ENCODE results near the gene FASTKD2.

FASTKD2 gene

GRCh38 chr2:206836722-206837121 is 71.3 kb downstream of the FASTKD2 start:
- TF ChIP-seq, protein P1, sequence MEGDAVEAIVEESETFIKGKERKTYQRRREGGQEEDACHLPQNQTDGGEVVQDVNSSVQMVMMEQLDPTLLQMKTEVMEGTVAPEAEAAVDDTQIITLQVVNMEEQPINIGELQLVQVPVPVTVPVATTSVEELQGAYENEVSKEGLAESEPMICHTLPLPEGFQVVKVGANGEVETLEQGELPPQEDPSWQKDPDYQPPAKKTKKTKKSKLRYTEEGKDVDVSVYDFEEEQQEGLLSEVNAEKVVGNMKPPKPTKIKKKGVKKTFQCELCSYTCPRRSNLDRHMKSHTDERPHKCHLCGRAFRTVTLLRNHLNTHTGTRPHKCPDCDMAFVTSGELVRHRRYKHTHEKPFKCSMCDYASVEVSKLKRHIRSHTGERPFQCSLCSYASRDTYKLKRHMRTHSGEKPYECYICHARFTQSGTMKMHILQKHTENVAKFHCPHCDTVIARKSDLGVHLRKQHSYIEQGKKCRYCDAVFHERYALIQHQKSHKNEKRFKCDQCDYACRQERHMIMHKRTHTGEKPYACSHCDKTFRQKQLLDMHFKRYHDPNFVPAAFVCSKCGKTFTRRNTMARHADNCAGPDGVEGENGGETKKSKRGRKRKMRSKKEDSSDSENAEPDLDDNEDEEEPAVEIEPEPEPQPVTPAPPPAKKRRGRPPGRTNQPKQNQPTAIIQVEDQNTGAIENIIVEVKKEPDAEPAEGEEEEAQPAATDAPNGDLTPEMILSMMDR (IDR thresholded peaks at IDR 0.05), result no peak
- no peak overlapping the region for H3K27ac ChIP-seq

DNA sequence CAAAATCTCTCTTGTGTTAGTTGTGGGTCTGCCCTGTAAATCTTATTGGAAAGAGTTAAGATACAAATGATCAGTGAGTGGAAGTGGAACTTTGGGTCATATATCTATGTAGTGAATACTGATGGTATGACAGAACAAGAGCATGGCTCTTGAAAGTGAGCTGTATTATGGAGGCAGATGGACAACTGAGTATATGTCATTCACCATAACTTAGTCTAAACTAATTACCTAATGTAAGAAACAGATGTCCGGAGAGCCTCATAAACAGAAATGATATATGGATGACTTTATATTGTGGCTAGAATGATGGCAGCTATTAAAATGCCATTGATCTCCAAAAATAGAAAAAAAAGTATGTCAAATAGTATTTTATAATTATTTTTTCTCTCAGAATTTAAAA is 72.4 kb downstream of the FASTKD2 start:
- Histone ChIP-seq H3K27ac (no peak overlapping the region), H3K4me3 (no peak overlapping the region)
- TF ChIP-seq, protein P1 (IDR thresholded peaks at IDR 0.05), result no peak
- DNase-seq (ENCODE audit: low spot score), result no peak

More at GRCh38 chr2:206836722-206837121, 71.3 kb downstream of the FASTKD2 start:
- no peak for DNase-seq (ENCODE audit: low spot score)
- no peak overlapping the region for H3K4me3 ChIP-seq

- TF ChIP-seq, protein P1 (IDR thresholded peaks at IDR 0.05), result no peak
- Histone ChIP-seq H3K27ac (no peak overlapping the region), H3K4me3 (no peak overlapping the region)
- no peak for DNase-seq (ENCODE audit: low spot score)
These were observed 73.3 kb downstream of the FASTKD2 start for GRCh38 chr2:206838690-206839089.

GRCh38 chr2:206840999-206841398 is 75.6 kb downstream of the FASTKD2 start:
- H3K27ac ChIP-seq, result no peak overlapping the region
- H3K4me3 ChIP-seq, result no peak overlapping the region
- no peak for DNase-seq (ENCODE audit: low spot score)
- TF ChIP-seq, protein P1 (IDR thresholded peaks at IDR 0.05), result no peak
